HEK293 (cell line): ENCODE measurements around the gene LCN10.

Source experiments
- AEBP2 ChIP-seq: fragments of 450-650 bp; formaldehyde crosslinking; IDR thresholded peaks from 2 replicates; pipeline ENCODE4 v1.5.1; 2016; ENCODE audit warnings: missing biosample characterization, missing genetic modification characterization, borderline replicate concordance
- GLI2 ChIP-seq: fragments of 450-650 bp; formaldehyde crosslinking; IDR thresholded peaks from 2 replicates; pipeline ENCODE4; 2017; ENCODE audit warnings: missing biosample characterization, missing genetic modification characterization, low read depth, borderline replicate concordance
- HOXD13 ChIP-seq: sonication (generic); formaldehyde crosslinking; IDR thresholded peaks from 2 replicates; pipeline ENCODE4 v1.8.0; 2022; ENCODE audit warnings: missing genetic modification reagents, borderline replicate concordance
- MEIS1 ChIP-seq: sonication (generic); formaldehyde crosslinking; IDR thresholded peaks from 2 replicates; pipeline ENCODE4 v1.8.1; 2022; ENCODE audit warnings: missing genetic modification reagents, mild to moderate bottlenecking, borderline replicate concordance
- MYNN ChIP-seq: fragments of 450-650 bp; formaldehyde crosslinking; IDR thresholded peaks from 2 replicates; pipeline ENCODE4 v1.5.1; 2016; ENCODE audit warnings: missing biosample characterization, missing genetic modification characterization, borderline replicate concordance
- TRIM28 ChIP-seq: IDR thresholded peaks from 2 replicates; pipeline ENCODE4 v1.6.1; 2011; ENCODE audit warnings: low read length, control low read depth, borderline replicate concordance
- TSHZ1 ChIP-seq: fragments of 450-650 bp; formaldehyde crosslinking; IDR thresholded peaks from 2 replicates; pipeline ENCODE4 v1.5.1; 2016; ENCODE audit warnings: missing biosample characterization, missing genetic modification characterization, borderline replicate concordance
- ZBTB10 ChIP-seq: fragments of 450-650 bp; formaldehyde crosslinking; IDR thresholded peaks from 2 replicates; pipeline ENCODE4 v1.5.1; 2016; ENCODE audit warnings: missing biosample characterization, missing genetic modification characterization
- ZBTB6 ChIP-seq: fragments of 450-650 bp; formaldehyde crosslinking; IDR thresholded peaks from 2 replicates; pipeline ENCODE4 v1.5.1; 2017; ENCODE audit warnings: missing biosample characterization, missing genetic modification characterization
- ZNF335 ChIP-seq: fragments of 450-650 bp; formaldehyde crosslinking; conservative IDR thresholded peaks from 2 replicates; pipeline ENCODE4 v1.5.1; 2016; ENCODE audit warnings: missing biosample characterization, missing genetic modification characterization
- ZNF354C ChIP-seq: fragments of 450-650 bp; formaldehyde crosslinking; IDR thresholded peaks from 2 replicates; pipeline ENCODE4 v1.5.1; 2016; ENCODE audit warnings: missing biosample characterization, missing genetic modification characterization, low read depth, borderline replicate concordance
- ZNF426 ChIP-seq: fragments of 450-650 bp; formaldehyde crosslinking; IDR thresholded peaks from 2 replicates; pipeline ENCODE4 v1.5.1; 2017; ENCODE audit warnings: missing biosample characterization, missing genetic modification characterization, mild to moderate bottlenecking, inconsistent platforms, moderate library complexity
- ZNF449 ChIP-seq: fragments of 450-650 bp; formaldehyde crosslinking; IDR thresholded peaks from 2 replicates; pipeline ENCODE4 v1.5.1; 2017; ENCODE audit warnings: missing biosample characterization, mild to moderate bottlenecking, missing genetic modification characterization, moderate library complexity
- ZNF544 ChIP-seq: fragments of 450-650 bp; formaldehyde crosslinking; IDR thresholded peaks from 2 replicates; pipeline ENCODE4 v1.5.0; 2017; ENCODE audit warnings: missing biosample characterization, missing genetic modification characterization
- ZNF548 ChIP-seq: fragments of 450-650 bp; formaldehyde crosslinking; IDR thresholded peaks from 2 replicates; pipeline ENCODE4 v1.5.1; 2016; ENCODE audit warnings: missing biosample characterization, missing genetic modification characterization
- ZNF571 ChIP-seq: fragments of 450-650 bp; formaldehyde crosslinking; IDR thresholded peaks from 2 replicates; pipeline ENCODE4 v1.5.0; 2017; ENCODE audit warnings: missing biosample characterization, missing genetic modification characterization
- ZNF585B ChIP-seq: fragments of 450-650 bp; formaldehyde crosslinking; IDR thresholded peaks from 2 replicates; pipeline ENCODE4 v1.5.1; 2016; ENCODE audit warnings: missing biosample characterization, missing genetic modification characterization
- ZNF623 ChIP-seq: fragments of 450-650 bp; formaldehyde crosslinking; IDR thresholded peaks from 2 replicates; pipeline ENCODE4 v1.5.1; 2016; ENCODE audit warnings: missing biosample characterization, missing genetic modification characterization
- ZNF624 ChIP-seq: fragments of 450-650 bp; formaldehyde crosslinking; IDR thresholded peaks from 2 replicates; pipeline ENCODE4 v1.5.1; 2017; ENCODE audit warnings: missing biosample characterization, missing genetic modification characterization
- ZNF645 ChIP-seq: fragments of 450-650 bp; formaldehyde crosslinking; IDR thresholded peaks from 2 replicates; pipeline ENCODE4; 2016; ENCODE audit warnings: missing biosample characterization, missing genetic modification characterization
- ZNF670 ChIP-seq: fragments of 450-650 bp; formaldehyde crosslinking; IDR thresholded peaks from 2 replicates; pipeline ENCODE4 v1.5.1; 2016; ENCODE audit warnings: missing biosample characterization, missing genetic modification characterization, low read depth
- ZNF837 ChIP-seq: fragments of 450-650 bp; formaldehyde crosslinking; IDR thresholded peaks from 2 replicates; pipeline ENCODE4 v1.5.1; 2016; ENCODE audit warnings: missing biosample characterization, missing genetic modification characterization
- TF ChIP-seq, protein P1 (sequence below): fragments of 450-650 bp; formaldehyde crosslinking; IDR thresholded peaks from 2 replicates; pipeline ENCODE4 v1.5.1; 2016; ENCODE audit warnings: missing biosample characterization, missing genetic modification characterization
- TF ChIP-seq, protein P2 (sequence below): fragments of 450-650 bp; formaldehyde crosslinking; IDR thresholded peaks from 2 replicates; pipeline ENCODE4 v1.5.1; 2016; ENCODE audit warnings: missing biosample characterization, missing genetic modification characterization

LCN10 gene

DNA sequence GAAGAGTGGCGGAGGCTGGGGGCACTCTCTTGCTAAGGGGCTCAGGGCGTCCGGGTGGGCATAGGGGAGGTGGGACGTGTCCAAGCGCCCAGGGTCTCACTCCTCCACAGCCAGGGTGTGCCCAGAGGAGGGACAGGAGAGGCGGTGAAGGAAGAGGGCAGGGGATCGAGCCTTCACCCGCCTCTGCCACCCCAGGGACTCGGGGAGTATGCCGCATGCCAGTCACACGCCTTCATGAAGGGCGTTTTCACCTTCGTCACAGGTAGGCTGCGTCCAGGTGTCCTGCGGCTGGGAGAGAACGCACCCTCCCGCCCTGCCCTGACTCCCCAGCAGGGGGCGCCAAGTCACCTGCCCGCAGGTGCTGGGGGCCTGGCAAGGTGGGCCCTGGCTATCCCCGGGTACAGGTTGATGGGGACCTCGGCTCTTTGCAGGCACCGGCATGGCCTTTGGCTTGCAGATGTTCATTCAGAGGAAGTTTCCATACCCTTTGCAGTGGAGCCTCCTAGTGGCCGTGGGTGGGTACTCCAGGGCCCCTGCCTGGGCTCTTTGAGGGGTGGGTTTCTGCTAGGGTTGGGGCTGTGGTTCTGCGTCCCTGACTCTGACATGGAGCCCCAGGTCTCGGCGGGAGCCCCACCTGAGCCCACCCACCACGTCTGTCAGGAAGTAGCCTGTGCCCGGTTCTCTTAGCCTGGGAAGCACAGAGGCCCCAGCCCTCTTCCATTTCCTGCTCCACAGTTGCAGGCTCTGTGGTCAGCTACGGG, 49.0 kb upstream of the LCN10 start (continued):
- no peak for TF ChIP-seq ZNF449 (tag by site-specific recombination)
- no peak for TF ChIP-seq ZNF354C (tag by site-specific recombination)
- TF ChIP-seq, protein P1, sequence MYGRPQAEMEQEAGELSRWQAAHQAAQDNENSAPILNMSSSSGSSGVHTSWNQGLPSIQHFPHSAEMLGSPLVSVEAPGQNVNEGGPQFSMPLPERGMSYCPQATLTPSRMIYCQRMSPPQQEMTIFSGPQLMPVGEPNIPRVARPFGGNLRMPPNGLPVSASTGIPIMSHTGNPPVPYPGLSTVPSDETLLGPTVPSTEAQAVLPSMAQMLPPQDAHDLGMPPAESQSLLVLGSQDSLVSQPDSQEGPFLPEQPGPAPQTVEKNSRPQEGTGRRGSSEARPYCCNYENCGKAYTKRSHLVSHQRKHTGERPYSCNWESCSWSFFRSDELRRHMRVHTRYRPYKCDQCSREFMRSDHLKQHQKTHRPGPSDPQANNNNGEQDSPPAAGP = peak; percentile 69; the same call in 1 of the 2 replicates
- no peak for TF ChIP-seq ZNF544
- no peak for TF ChIP-seq TRIM28
- TF ChIP-seq GLI2 (tag by site-specific recombination) = no peak
- no peak for TF ChIP-seq ZNF623 (tag by site-specific recombination)
- TF ChIP-seq MEIS1 = no peak
- TF ChIP-seq ZBTB10 (tag by site-specific recombination) = peak; percentile 43; the same call in 1 of the 2 replicates
- TF ChIP-seq ZNF645 (tag by site-specific recombination) = no peak
- TF ChIP-seq ZNF571 = no peak
- TF ChIP-seq TSHZ1 = no peak
- no peak for TF ChIP-seq ZBTB6 (tag by site-specific recombination)
- no peak for TF ChIP-seq ZNF548
- peak; percentile 74 for TF ChIP-seq ZNF335 (tag by site-specific recombination)
- TF ChIP-seq, protein P2, sequence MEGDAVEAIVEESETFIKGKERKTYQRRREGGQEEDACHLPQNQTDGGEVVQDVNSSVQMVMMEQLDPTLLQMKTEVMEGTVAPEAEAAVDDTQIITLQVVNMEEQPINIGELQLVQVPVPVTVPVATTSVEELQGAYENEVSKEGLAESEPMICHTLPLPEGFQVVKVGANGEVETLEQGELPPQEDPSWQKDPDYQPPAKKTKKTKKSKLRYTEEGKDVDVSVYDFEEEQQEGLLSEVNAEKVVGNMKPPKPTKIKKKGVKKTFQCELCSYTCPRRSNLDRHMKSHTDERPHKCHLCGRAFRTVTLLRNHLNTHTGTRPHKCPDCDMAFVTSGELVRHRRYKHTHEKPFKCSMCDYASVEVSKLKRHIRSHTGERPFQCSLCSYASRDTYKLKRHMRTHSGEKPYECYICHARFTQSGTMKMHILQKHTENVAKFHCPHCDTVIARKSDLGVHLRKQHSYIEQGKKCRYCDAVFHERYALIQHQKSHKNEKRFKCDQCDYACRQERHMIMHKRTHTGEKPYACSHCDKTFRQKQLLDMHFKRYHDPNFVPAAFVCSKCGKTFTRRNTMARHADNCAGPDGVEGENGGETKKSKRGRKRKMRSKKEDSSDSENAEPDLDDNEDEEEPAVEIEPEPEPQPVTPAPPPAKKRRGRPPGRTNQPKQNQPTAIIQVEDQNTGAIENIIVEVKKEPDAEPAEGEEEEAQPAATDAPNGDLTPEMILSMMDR (tag by site-specific recombination) = peak; percentile 97
- TF ChIP-seq ZNF426 (tag by site-specific recombination) = no peak
- no peak for TF ChIP-seq ZNF670
- TF ChIP-seq HOXD13 = no peak
- no peak for TF ChIP-seq ZNF837 (tag by site-specific recombination)
- TF ChIP-seq ZNF585B (tag by site-specific recombination) = no peak
- peak; percentile 26; the same call in 1 of the 2 replicates for TF ChIP-seq MYNN (tag by site-specific recombination)
- TF ChIP-seq ZNF624 (tag by site-specific recombination) = no peak
- TF ChIP-seq AEBP2 (tag by site-specific recombination) = 0 out of 2 replicates have a peak, but pooled peaks have one; percentile 48
